Measurements from ENCODE around the gene RTP5.

GRCh38 chr2:241893265-241893664, 23.7 kb downstream of the RTP5 start:
- TF ChIP-seq CTCF (IDR thresholded peaks at IDR 0.05) (no peak), POLR2A (IDR thresholded peaks at IDR 0.05) (no peak), POLR2AphosphoS5 (IDR thresholded peaks at IDR 0.05) (no peak)

Measured in breast epithelium (tissue), 3 donors.